H9 (cell line): Measurements from ENCODE around the gene EVI5L. TPM values are rescaled to one million over a fixed set of nuclear protein-coding genes. Genes with fewer than 3 reads are reported as not detected.

Experiments used
- DNase-seq: peaks from one replicate; pipeline ENCODE4 v3.0.0-alpha.2; 2017
- H2AFZ ChIP-seq: one replicate; pipeline ENCODE4 v1.6.1; 2013; ENCODE audit warnings: mild to moderate bottlenecking, low read length, control low read depth, moderate library complexity
- H2AK5ac ChIP-seq: 2 replicates; pipeline ENCODE4 v1.6.1; 2013; ENCODE audit warnings: low read length, control low read depth, mixed read lengths; ENCODE audit not compliant: insufficient read length
- H2BK120ac ChIP-seq: one replicate; pipeline ENCODE4 v1.6.1; 2013; ENCODE audit warnings: low read depth, mild to moderate bottlenecking, low read length, control low read depth, inconsistent platforms; ENCODE audit not compliant: poor library complexity, severe bottlenecking
- H2BK12ac ChIP-seq: 2 replicates; pipeline ENCODE4 v1.6.1; 2013; ENCODE audit warnings: low read length, control low read depth, mixed read lengths, low read depth; ENCODE audit not compliant: insufficient read length
- H2BK15ac ChIP-seq: 2 replicates; pipeline ENCODE4 v1.6.1; 2013; ENCODE audit warnings: low read depth, low read length, control low read depth
- H2BK20ac ChIP-seq: one replicate; pipeline ENCODE4 v1.6.1; 2013; ENCODE audit warnings: low read depth, mild to moderate bottlenecking, low read length, control low read depth, inconsistent platforms; ENCODE audit not compliant: poor library complexity, severe bottlenecking
- H2BK5ac ChIP-seq: 2 replicates; pipeline ENCODE4 v1.6.1; 2013; ENCODE audit warnings: low read length, control low read depth, mixed read lengths; ENCODE audit not compliant: insufficient read length
- H3K14ac ChIP-seq: 2 replicates; pipeline ENCODE4 v1.6.1; 2013; ENCODE audit warnings: low read length, control low read depth; ENCODE audit not compliant: insufficient read depth
- H3K18ac ChIP-seq: 2 replicates; pipeline ENCODE4 v1.6.1; 2013; ENCODE audit warnings: low read depth, mild to moderate bottlenecking, mixed read lengths, low read length, control low read depth; ENCODE audit not compliant: insufficient read length
- H3K23ac ChIP-seq: 2 replicates; pipeline ENCODE4 v1.6.1; 2013; ENCODE audit warnings: low read length, control low read depth, mixed read lengths, low read depth; ENCODE audit not compliant: insufficient read length
- H3K23me2 ChIP-seq: 2 replicates; pipeline ENCODE4 v1.6.1; 2013; ENCODE audit warnings: low read depth, mild to moderate bottlenecking, mixed read lengths, low read length, control low read depth; ENCODE audit not compliant: insufficient read length, poor library complexity, severe bottlenecking
- H3K27ac ChIP-seq: 2 replicates; pipeline ENCODE4 v1.5.1; 2013; ENCODE audit warnings: low read length, control low read depth, mixed read lengths, low read depth; ENCODE audit not compliant: insufficient read length
- H3K27me3 ChIP-seq: 2 replicates; pipeline ENCODE4 v1.6.1; 2013; ENCODE audit warnings: low read length, control low read depth, inconsistent platforms; ENCODE audit not compliant: insufficient read depth
- H3K4ac ChIP-seq: 2 replicates; pipeline ENCODE4 v1.6.1; 2013; ENCODE audit warnings: low read depth, mild to moderate bottlenecking, control low read depth, inconsistent platforms, low read length, moderate library complexity
- H3K4me1 ChIP-seq: 2 replicates; pipeline ENCODE4 v1.6.1; 2013; ENCODE audit warnings: low read length, control low read depth, inconsistent platforms; ENCODE audit not compliant: insufficient read depth
- H3K4me2 ChIP-seq: 2 replicates; pipeline ENCODE4 v1.6.1; 2013; ENCODE audit warnings: low read length, control low read depth, mixed read lengths; ENCODE audit not compliant: insufficient read length, insufficient read depth
- H3K56ac ChIP-seq: 2 replicates; pipeline ENCODE4 v1.6.1; 2013; ENCODE audit warnings: low read depth, mild to moderate bottlenecking, mixed read lengths, low read length, control low read depth; ENCODE audit not compliant: insufficient read length
- H3K79me1 ChIP-seq: 2 replicates; pipeline ENCODE4 v1.6.1; 2013; ENCODE audit warnings: low read depth, mild to moderate bottlenecking, moderate library complexity, low read length, control low read depth, inconsistent platforms; ENCODE audit not compliant: insufficient read depth, poor library complexity, severe bottlenecking
- H3K79me2 ChIP-seq: 2 replicates; pipeline ENCODE4 v1.6.1; 2013; ENCODE audit warnings: low read length, control low read depth, inconsistent platforms; ENCODE audit not compliant: insufficient read depth
- H3K9ac ChIP-seq: 2 replicates; pipeline ENCODE4 v1.6.1; 2013; ENCODE audit warnings: low read length, control low read depth, mixed read lengths; ENCODE audit not compliant: insufficient read length; ENCODE audit errors: extremely low read depth
- H3K9me3 ChIP-seq: one replicate; pipeline ENCODE4 v1.6.1; 2013; ENCODE audit warnings: low read depth, low read length, inconsistent platforms; ENCODE audit not compliant: control insufficient read depth
- H3T11ph ChIP-seq: one replicate; pipeline ENCODE4 v1.6.1; 2013; ENCODE audit warnings: mild to moderate bottlenecking, low read length, control low read depth, inconsistent platforms
- H4K20me1 ChIP-seq: one replicate; pipeline ENCODE4 v1.6.1; 2013; ENCODE audit not compliant: control insufficient read depth, insufficient read length, insufficient read depth
- H4K5ac ChIP-seq: 2 replicates; pipeline ENCODE4 v1.6.1; 2013; ENCODE audit warnings: low read depth, mild to moderate bottlenecking, mixed read lengths, low read length, control low read depth; ENCODE audit not compliant: insufficient read length
- H4K8ac ChIP-seq: replicated peaks from 2 replicates; pipeline ENCODE4 v1.6.1; 2013; ENCODE audit warnings: low read length, control low read depth, mixed read lengths, low read depth; ENCODE audit not compliant: insufficient read length
- H4K91ac ChIP-seq: 2 replicates; pipeline ENCODE4 v1.6.1; 2013; ENCODE audit warnings: low read depth, mild to moderate bottlenecking, moderate library complexity, mixed read lengths, low read length, control low read depth; ENCODE audit not compliant: insufficient read length
- H3K27ac Mint-ChIP-seq, 3 experiments: 2 replicates in 2 of 3; 3 replicates in 1 of 3; pipeline ENCODE4 v1.8.0; 2020 to 2021; ENCODE audit warnings: mixed read lengths in 3 of 3, mild to moderate bottlenecking in 1 of 3, moderate library complexity in 1 of 3
- H3K27me3 Mint-ChIP-seq: 2 replicates; pipeline ENCODE4 v1.8.0; 2021; ENCODE audit warnings: low read depth, mild to moderate bottlenecking, moderate library complexity, mixed read lengths
- H3K36me3 Mint-ChIP-seq, 3 experiments: 2 replicates in 2 of 3; 3 replicates in 1 of 3; pipeline ENCODE4 v1.8.0; 2020 to 2021; ENCODE audit warnings: low read depth in 3 of 3, mixed read lengths in 3 of 3; ENCODE audit not compliant: insufficient read depth in 1 of 3
- H3K4me1 Mint-ChIP-seq, 2 experiments: 2 replicates each; pipeline ENCODE4 v1.8.0; 2020; ENCODE audit warnings: mixed read lengths in 2 of 2
- H3K4me3 Mint-ChIP-seq, 2 experiments: 2 replicates in 1 of 2; 3 replicates in 1 of 2; pipeline ENCODE4 v1.8.0; 2020 to 2021; ENCODE audit warnings: mild to moderate bottlenecking in 2 of 2, mixed read lengths in 2 of 2, moderate library complexity in 1 of 2
- H3K9me3 Mint-ChIP-seq, 2 experiments: 2 replicates in 1 of 2; 3 replicates in 1 of 2; pipeline ENCODE4 v1.8.0; 2020; ENCODE audit warnings: mild to moderate bottlenecking in 2 of 2, mixed read lengths in 2 of 2, moderate library complexity in 1 of 2
- WGBS: extraction: QIAGEN DNeasy Blood & Tissue Kit; methylation state at CpG from one replicate; pipeline ENCODE4 v1.1.7; 2013; ENCODE audit warnings: missing lambda C conversion rate, low lambda C conversion rate, mixed read lengths; ENCODE audit not compliant: insufficient read length; ENCODE audit errors: extremely low coverage; 5-methylcytosine and 5-hydroxymethylcytosine counted together
- total RNA-seq: library from RNA; stranded (reverse); gene quantifications from 2 replicates; pipeline ENCODE4 v1.2.1, GENCODE V29; 2021
- TF ChIP-seq, protein P1 (sequence below): fragments of 200-600 bp; sonication (generic); conservative IDR thresholded peaks from 3 replicates; pipeline ENCODE4 v1.8.0; 2021; ENCODE audit warnings: antibody characterized with exemption, mild to moderate bottlenecking

The EVI5L gene
- total RNA-seq, 1 experiment from 2014 or later = 7.1 TPM

DNA sequence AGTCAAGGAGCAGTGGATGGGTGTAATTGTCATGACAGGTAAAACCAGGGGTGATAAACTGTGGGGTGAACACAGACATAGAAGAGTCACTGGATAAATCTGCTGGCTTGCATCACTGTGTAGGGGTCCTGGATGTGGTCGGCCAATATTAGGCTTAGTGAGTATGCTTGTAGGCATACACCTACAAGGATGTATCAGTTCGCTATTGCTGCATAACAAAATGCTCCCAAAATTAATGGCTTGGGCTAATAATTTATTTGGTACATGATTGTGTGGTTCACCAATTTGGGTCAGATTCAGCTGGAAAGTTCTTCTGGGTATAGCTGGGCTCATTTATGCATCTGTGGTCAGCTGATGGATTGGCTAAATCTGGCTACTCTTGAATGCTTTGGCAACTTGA, 11.2 kb upstream of the EVI5L start:
- DNase-seq = no peak
- H4K91ac ChIP-seq = no peak overlapping the region
- no peaks in the 10 kb centered on the region; the same call in 1 of the 2 replicates for H3K27me3 ChIP-seq
- no peak overlapping the region for H3T11ph ChIP-seq
- H2BK20ac ChIP-seq = no peak overlapping the region
- Mint-ChIP-seq H3K4me1 (peaks cover 0 to 2% of the 10 kb centered on the region in 2 experiments; a peak in 1 of 4 replicates), H3K36me3 (no peaks in the 10 kb centered on the region), H3K27ac (no peak overlapping the region), H3K9me3 (peaks cover 3 to 20% of the 10 kb centered on the region in 2 experiments; a peak in 4 of 5 replicates), H3K4me3 (no peak overlapping the region), H3K27me3 (peaks cover 67% of the 10 kb centered on the region)
- H2BK5ac ChIP-seq = no peak overlapping the region
- peaks cover 7% of the 10 kb centered on the region for H3K9me3 ChIP-seq
- no peak overlapping the region for H2BK12ac ChIP-seq
- no peak overlapping the region for H4K5ac ChIP-seq
- no peak overlapping the region for H2AK5ac ChIP-seq
- no peak overlapping the region for H3K14ac ChIP-seq
- no peak overlapping the region for H3K4ac ChIP-seq
- H3K56ac ChIP-seq = no peak overlapping the region
- no peaks in the 10 kb centered on the region for H4K20me1 ChIP-seq
- no peaks in the 10 kb centered on the region for H3K4me1 ChIP-seq
- H2AFZ ChIP-seq = no peak overlapping the region
- H3K79me2 ChIP-seq = no peaks in the 10 kb centered on the region
- H3K9ac ChIP-seq = no peak overlapping the region
- no peak overlapping the region for H3K27ac ChIP-seq
- TF ChIP-seq, protein P1, sequence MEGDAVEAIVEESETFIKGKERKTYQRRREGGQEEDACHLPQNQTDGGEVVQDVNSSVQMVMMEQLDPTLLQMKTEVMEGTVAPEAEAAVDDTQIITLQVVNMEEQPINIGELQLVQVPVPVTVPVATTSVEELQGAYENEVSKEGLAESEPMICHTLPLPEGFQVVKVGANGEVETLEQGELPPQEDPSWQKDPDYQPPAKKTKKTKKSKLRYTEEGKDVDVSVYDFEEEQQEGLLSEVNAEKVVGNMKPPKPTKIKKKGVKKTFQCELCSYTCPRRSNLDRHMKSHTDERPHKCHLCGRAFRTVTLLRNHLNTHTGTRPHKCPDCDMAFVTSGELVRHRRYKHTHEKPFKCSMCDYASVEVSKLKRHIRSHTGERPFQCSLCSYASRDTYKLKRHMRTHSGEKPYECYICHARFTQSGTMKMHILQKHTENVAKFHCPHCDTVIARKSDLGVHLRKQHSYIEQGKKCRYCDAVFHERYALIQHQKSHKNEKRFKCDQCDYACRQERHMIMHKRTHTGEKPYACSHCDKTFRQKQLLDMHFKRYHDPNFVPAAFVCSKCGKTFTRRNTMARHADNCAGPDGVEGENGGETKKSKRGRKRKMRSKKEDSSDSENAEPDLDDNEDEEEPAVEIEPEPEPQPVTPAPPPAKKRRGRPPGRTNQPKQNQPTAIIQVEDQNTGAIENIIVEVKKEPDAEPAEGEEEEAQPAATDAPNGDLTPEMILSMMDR = no peak
- H3K4me2 ChIP-seq = no peak overlapping the region
- no peak overlapping the region for H3K23ac ChIP-seq
- no peaks in the 10 kb centered on the region for H3K79me1 ChIP-seq
- no peak overlapping the region for H2BK15ac ChIP-seq
- no CpG with 5 or more reads among the region's 2 CpGs for WGBS
- H3K18ac ChIP-seq = no peak overlapping the region
- H2BK120ac ChIP-seq = no peak overlapping the region
- H4K8ac ChIP-seq = no peak overlapping the region
- no peaks in the 10 kb centered on the region for H3K23me2 ChIP-seq
